Ascending aorta (tissue), 2 donors: ENCODE measurements around the gene DEPDC5. TPM values are rescaled to one million over a fixed set of nuclear protein-coding genes. Genes with fewer than 3 reads are reported as not detected.

ENCODE experiments used
- DNase-seq, 2 donors: peaks; one replicate each; pipeline ENCODE4 v3.0.0-alpha.2; 2019; ENCODE audit warnings: low spot score in 2 of 2
- H3K27ac ChIP-seq, 2 donors: fragments of 200-600 bp; sonication (generic); one replicate each; pipeline ENCODE4 v1.5.1; 2016 to 2017; ENCODE audit warnings: mild to moderate bottlenecking in 1 of 2
- H3K27me3 ChIP-seq: fragments of 200-600 bp; sonication (generic); one replicate; pipeline ENCODE4 v1.5.1; 2017
- H3K36me3 ChIP-seq, 2 donors: fragments of 200-600 bp; sonication (generic); one replicate each; pipeline ENCODE4 v1.5.1; 2016
- H3K4me1 ChIP-seq, 2 donors: fragments of 200-600 bp; sonication (generic); one replicate each; pipeline ENCODE4 v1.5.1; 2016 to 2017; ENCODE audit warnings: mild to moderate bottlenecking in 1 of 2
- H3K4me3 ChIP-seq, 2 donors: fragments of 200-600 bp; sonication (generic); one replicate each; pipeline ENCODE4 v1.5.1; 2016 to 2017; ENCODE audit warnings: mild to moderate bottlenecking in 1 of 2
- H3K9me3 ChIP-seq, 2 donors: fragments of 200-600 bp; sonication (generic); one replicate each; pipeline ENCODE4 v1.5.1; 2016
- CTCF ChIP-seq, 3 experiments: fragments of 200-600 bp in 2 of 3; fragments of 450-650 bp in 1 of 3; sonication (generic) in 2 of 3; IDR thresholded peaks; one replicate each; pipeline ENCODE4 v1.5.1; 2016 to 2019; ENCODE audit warnings: antibody characterized with exemption in 3 of 3, mild to moderate bottlenecking in 1 of 3, moderate library complexity in 1 of 3
- intact Hi-C: fragments of 100-400 bp; cut with DNase I; formaldehyde crosslinking; loops from one replicate; pipeline ENCODE4 v1.15.1; 2023
- total RNA-seq: library from RNA; depleted of rRNA; stranded (reverse); fragments of >200 nt; gene quantifications from one replicate; pipeline ENCODE4 v1.1.0, GENCODE V29; 2016

The DEPDC5 gene
- total RNA-seq, 1 donor from 2014 or later = 5.2 TPM

GRCh38 chr22:31742115-31742514, 11.7 kb upstream of the DEPDC5 start:
- H3K27me3 ChIP-seq = no peaks in the 10 kb centered on the region
- intact Hi-C loops = no loop called here
- H3K36me3 ChIP-seq = peaks cover 4 to 5% of the 10 kb centered on the region in 2 donors
- H3K9me3 ChIP-seq = no peaks in the 10 kb centered on the region
- no peak for TF ChIP-seq CTCF (IDR thresholded peaks at IDR 0.05)
- H3K4me1 ChIP-seq = peaks cover 4 to 9% of the 10 kb centered on the region in 2 donors
- no peak overlapping the region for H3K27ac ChIP-seq
- H3K4me3 ChIP-seq = no peak overlapping the region
- DNase-seq = no peak

- Histone ChIP-seq H3K9me3 (no peaks in the 10 kb centered on the region), H3K27ac (no peak overlapping the region), H3K4me1 (peaks cover 4 to 9% of the 10 kb centered on the region in 2 donors), H3K27me3 (no peaks in the 10 kb centered on the region), H3K36me3 (peaks cover 4 to 5% of the 10 kb centered on the region in 2 donors), H3K4me3 (no peak overlapping the region)
- no peak for DNase-seq
- no peak for TF ChIP-seq CTCF (IDR thresholded peaks at IDR 0.05)
- intact Hi-C loops = no loop called here
Measured at GRCh38 chr22:31742682-31743081, 11.1 kb upstream of the DEPDC5 start.

GRCh38 chr22:31743871-31744270, 9.9 kb upstream of the DEPDC5 start:
- no peaks in the 10 kb centered on the region for H3K9me3 ChIP-seq
- H3K27me3 ChIP-seq = no peaks in the 10 kb centered on the region
- no peak overlapping the region for H3K4me3 ChIP-seq
- H3K36me3 ChIP-seq = peaks cover 0 to 5% of the 10 kb centered on the region in 2 donors
- H3K4me1 ChIP-seq = peaks cover 4 to 17% of the 10 kb centered on the region in 2 donors
- no peak overlapping the region for H3K27ac ChIP-seq
- no peak for TF ChIP-seq CTCF (IDR thresholded peaks at IDR 0.05)
- intact Hi-C loops = no loop called here
- no peak for DNase-seq

- no peak for DNase-seq
- Histone ChIP-seq H3K36me3 (no peaks in the 10 kb centered on the region), H3K4me3 (no peak overlapping the region), H3K27ac (no peak overlapping the region), H3K4me1 (peaks cover 0 to 18% of the 10 kb centered on the region in 2 donors), H3K27me3 (no peaks in the 10 kb centered on the region), H3K9me3 (no peaks in the 10 kb centered on the region)
- no peak for TF ChIP-seq CTCF (IDR thresholded peaks at IDR 0.05)
- intact Hi-C loops = no loop called here
Measured at GRCh38 chr22:31747441-31747840, 6.4 kb upstream of the DEPDC5 start.

GRCh38 chr22:31748490-31748889, 5.3 kb upstream of the DEPDC5 start:
- H3K4me3 ChIP-seq = peak overlapping the region; percentile 86 to 88
- no peaks in the 10 kb centered on the region for H3K9me3 ChIP-seq
- peaks cover 0 to 25% of the 10 kb centered on the region in 2 donors for H3K4me1 ChIP-seq
- no peak for TF ChIP-seq CTCF (IDR thresholded peaks at IDR 0.05)
- no peak overlapping the region for H3K27ac ChIP-seq
- intact Hi-C loops = no loop called here
- H3K36me3 ChIP-seq = no peaks in the 10 kb centered on the region
- H3K27me3 ChIP-seq = no peaks in the 10 kb centered on the region
- DNase-seq = no peak
